SK-N-DZ (cell line): ENCODE results near the gene ARHGEF10L.

Source experiments
- DNase-seq: peaks from one replicate; pipeline ENCODE4 v3.0.0-alpha.2; 2015; ENCODE audit warnings: low spot score

Gene ARHGEF10L

GRCh38 chr1:17520473-17521319 lies 18.8 kb upstream of the ARHGEF10L start:
- DNase-seq = no peak

- DNase-seq = no peak
Measured at GRCh38 chr1:17521946-17522612, 17.4 kb upstream of the ARHGEF10L start.

GRCh38 chr1:17523321-17524041 lies 16.0 kb upstream of the ARHGEF10L start:
- DNase-seq = no peak

- DNase-seq = no peak
Measured at GRCh38 chr1:17524645-17525044, 14.9 kb upstream of the ARHGEF10L start.

- no peak for DNase-seq
Measured at GRCh38 chr1:17525996-17526686, 13.4 kb upstream of the ARHGEF10L start.

GRCh38 chr1:17527036-17527914 lies 12.2 kb upstream of the ARHGEF10L start:
- no peak for DNase-seq

GRCh38 chr1:17529381-17529780 lies 10.1 kb upstream of the ARHGEF10L start:
- no peak for DNase-seq

- DNase-seq = no peak
Measured at GRCh38 chr1:17531343-17531681, 8.2 kb upstream of the ARHGEF10L start.

- peak; percentile 15 for DNase-seq
Measured at GRCh38 chr1:17531682-17532487, 7.6 kb upstream of the ARHGEF10L start.

GRCh38 chr1:17533201-17533600 lies 6.3 kb upstream of the ARHGEF10L start:
- no peak for DNase-seq

GRCh38 chr1:17535300-17535936 lies 4.1 kb upstream of the ARHGEF10L start:
- DNase-seq = no peak

GRCh38 chr1:17538010-17538409 lies 1.5 kb upstream of the ARHGEF10L start:
- DNase-seq = no peak

- peak; percentile 80 for DNase-seq
Measured at GRCh38 chr1:17538428-17539117, 925 bp upstream of the ARHGEF10L start.

- DNase-seq = no peak
Measured at GRCh38 chr1:17539118-17539476, 401 bp upstream of the ARHGEF10L start.

- DNase-seq = peak; percentile 66
Measured at GRCh38 chr1:17540255-17541001, 930 bp downstream of the ARHGEF10L start.

- no peak for DNase-seq
Measured at GRCh38 chr1:17542645-17543044, 3.1 kb downstream of the ARHGEF10L start.

GRCh38 chr1:17544776-17545350 lies 5.4 kb downstream of the ARHGEF10L start:
- no peak for DNase-seq

- DNase-seq = no peak
Measured at GRCh38 chr1:17545356-17545755, 5.9 kb downstream of the ARHGEF10L start.
